AG09309 (cell line): ENCODE measurements around the gene KAZN.
A peak's percentile ranks its signal among the peaks of the same experiment; 100 is the strongest.

Experiments used
- DNase-seq: peaks from one replicate; pipeline ENCODE4 v3.0.0-alpha.2; 2010; ENCODE audit warnings: low read depth
- H3K4me3 ChIP-seq: 2 replicates; pipeline ENCODE4 v1.5.1; 2011; ENCODE audit warnings: mild to moderate bottlenecking, low read depth, low read length, moderate library complexity; ENCODE audit not compliant: control insufficient read depth
- CTCF ChIP-seq: IDR thresholded peaks from 2 replicates; pipeline ENCODE4 v1.5.1; 2011; ENCODE audit warnings: mild to moderate bottlenecking, low read depth, low read length, inconsistent platforms; ENCODE audit not compliant: insufficient read depth, control insufficient read depth; ENCODE audit errors: missing control alignments

KAZN gene

DNA sequence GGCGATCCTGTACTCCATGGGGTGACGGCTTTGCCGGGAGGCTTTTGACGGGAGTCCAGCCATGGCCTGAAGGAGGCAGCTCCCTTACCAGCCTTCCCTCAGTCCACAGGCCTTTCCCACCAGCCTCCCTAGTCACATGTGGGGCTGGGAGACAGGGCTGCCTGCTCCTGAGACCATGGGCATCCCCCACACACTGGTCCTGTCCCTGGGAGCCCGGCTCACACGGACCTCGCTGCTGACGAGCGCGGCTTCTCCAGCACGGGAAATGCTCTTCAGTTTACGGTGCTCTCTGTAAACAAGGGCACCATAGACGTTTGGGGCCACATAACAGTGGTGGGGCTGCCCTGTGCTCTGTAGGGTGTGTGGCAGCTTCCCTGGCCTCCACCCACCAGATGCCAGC, 450.6 kb downstream of the KAZN start:
- no peak overlapping the region for H3K4me3 ChIP-seq
- no peak for TF ChIP-seq CTCF
- DNase-seq, result no peak

GRCh38 chr1:15051882-15052528, 453.5 kb downstream of the KAZN start:
- peak; percentile 18 for DNase-seq
- no peak for TF ChIP-seq CTCF

DNA sequence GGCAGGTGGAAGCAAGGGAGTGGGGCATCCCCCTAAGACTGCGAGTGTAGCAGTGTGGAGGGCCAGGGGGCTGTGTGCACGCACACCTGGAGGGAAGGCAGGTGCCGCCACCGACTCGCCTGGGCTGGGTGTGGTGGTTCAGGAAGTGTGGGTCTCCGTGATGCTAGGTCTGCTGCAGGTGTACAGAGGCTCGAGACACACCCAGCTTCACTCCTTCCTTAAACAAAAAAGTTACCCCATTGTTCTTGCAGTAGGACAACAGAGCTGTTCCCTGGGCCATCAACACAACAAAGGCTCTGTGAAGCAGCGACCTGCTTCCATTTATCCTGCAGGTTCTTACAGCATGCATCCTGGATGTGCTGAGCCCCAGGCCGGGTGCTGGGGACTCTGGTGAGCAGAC, 454.7 kb downstream of the KAZN start:
- DNase-seq, result no peak
- TF ChIP-seq CTCF, result no peak
- no peak overlapping the region for H3K4me3 ChIP-seq

More at GRCh38 chr1:15051882-15052528, 453.5 kb downstream of the KAZN start:
- no peak overlapping the region for H3K4me3 ChIP-seq

GRCh38 chr1:15055736-15056415, 457.4 kb downstream of the KAZN start:
- no peak for TF ChIP-seq CTCF

DNA sequence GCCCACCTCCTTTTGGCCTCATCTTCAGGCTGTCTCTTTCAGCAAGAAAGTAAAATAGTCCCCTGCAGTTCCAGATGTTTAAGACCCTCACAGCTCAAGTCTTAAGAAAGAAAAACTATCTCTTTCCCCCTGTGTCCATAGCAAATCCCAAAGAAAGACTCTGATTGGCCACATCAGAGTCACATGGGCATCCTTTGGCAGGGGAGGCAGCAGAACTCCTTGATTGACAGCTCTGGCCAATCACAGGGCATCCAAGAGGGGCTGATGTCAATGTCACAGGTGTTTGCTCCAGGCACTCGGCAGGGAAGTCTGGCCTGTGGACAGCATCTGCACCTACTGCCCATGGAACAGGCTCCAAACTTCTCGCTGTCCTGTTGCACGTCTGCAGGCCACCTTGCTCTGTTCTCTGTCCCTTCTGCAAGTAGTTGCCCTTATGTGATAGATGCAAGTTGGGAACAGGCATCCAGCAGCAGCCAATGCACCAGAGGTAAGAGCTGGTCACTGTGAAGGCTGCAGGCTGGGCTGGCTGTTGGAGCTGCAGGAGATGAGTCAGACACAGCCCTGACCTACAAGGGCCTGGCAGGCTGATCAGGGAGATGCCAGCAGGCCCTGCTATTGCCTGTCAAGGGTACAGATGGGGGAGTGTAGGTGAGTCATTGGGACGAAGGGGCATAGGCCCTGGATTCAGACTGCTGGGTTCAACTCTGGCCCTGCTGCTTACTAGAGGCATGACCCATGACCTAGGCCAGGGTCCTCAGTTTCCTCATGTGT, 458.2 kb downstream of the KAZN start:
- H3K4me3 ChIP-seq, result no peak overlapping the region
- DNase-seq, result peak; percentile 11
- TF ChIP-seq CTCF, result no peak

More at GRCh38 chr1:15055736-15056415, 457.4 kb downstream of the KAZN start:
- DNase-seq, result no peak
- no peak overlapping the region for H3K4me3 ChIP-seq

- no peak for TF ChIP-seq CTCF
- DNase-seq, result no peak
- no peak overlapping the region for H3K4me3 ChIP-seq
These were observed 459.3 kb downstream of the KAZN start for GRCh38 chr1:15057834-15058233.
